Hepatocyte (in vitro differentiated cells): ENCODE data around the gene COL6A3.

Source experiments
- CTCF ChIP-seq: fragments of 200-600 bp; sonication (generic); IDR thresholded peaks from 2 replicates; pipeline ENCODE4 v1.5.1; 2016; ENCODE audit warnings: antibody characterized with exemption, mild to moderate bottlenecking; ENCODE audit not compliant: poor library complexity
- EZH2 ChIP-seq: fragments of 200-600 bp; sonication (generic); IDR thresholded peaks from 2 replicates; pipeline ENCODE4 v1.6.1; 2016; ENCODE audit warnings: antibody characterized with exemption, mild to moderate bottlenecking, borderline replicate concordance
- EZH2phosphoT487 ChIP-seq: fragments of 200-600 bp; sonication (generic); IDR thresholded peaks from one replicate; pipeline ENCODE4 v1.6.1; 2018; ENCODE audit warnings: antibody characterized with exemption, mild to moderate bottlenecking, low read depth, moderate library complexity; ENCODE audit not compliant: unreplicated experiment, severe bottlenecking

GRCh38 chr2:237348281-237348865 lies 65.6 kb downstream of the COL6A3 start:
- TF ChIP-seq CTCF: no peak
- no peak for TF ChIP-seq EZH2
- no peak for TF ChIP-seq EZH2phosphoT487
